Ascending aorta (tissue), 2 donors: ENCODE measurements around the gene MTO1. TPM values are rescaled to one million over a fixed set of nuclear protein-coding genes. Genes with fewer than 3 reads are reported as not detected.

Experiments used
- DNase-seq, 2 donors: peaks; one replicate each; pipeline ENCODE4 v3.0.0-alpha.2; 2019; ENCODE audit warnings: low spot score in 2 of 2
- H3K27ac ChIP-seq, 2 donors: fragments of 200-600 bp; sonication (generic); one replicate each; pipeline ENCODE4 v1.5.1; 2016 to 2017; ENCODE audit warnings: mild to moderate bottlenecking in 1 of 2
- H3K27me3 ChIP-seq: fragments of 200-600 bp; sonication (generic); one replicate; pipeline ENCODE4 v1.5.1; 2017
- H3K36me3 ChIP-seq, 2 donors: fragments of 200-600 bp; sonication (generic); one replicate each; pipeline ENCODE4 v1.5.1; 2016
- H3K4me1 ChIP-seq, 2 donors: fragments of 200-600 bp; sonication (generic); one replicate each; pipeline ENCODE4 v1.5.1; 2016 to 2017; ENCODE audit warnings: mild to moderate bottlenecking in 1 of 2
- H3K4me3 ChIP-seq, 2 donors: fragments of 200-600 bp; sonication (generic); one replicate each; pipeline ENCODE4 v1.5.1; 2016 to 2017; ENCODE audit warnings: mild to moderate bottlenecking in 1 of 2
- H3K9me3 ChIP-seq, 2 donors: fragments of 200-600 bp; sonication (generic); one replicate each; pipeline ENCODE4 v1.5.1; 2016
- intact Hi-C: fragments of 100-400 bp; cut with DNase I; formaldehyde crosslinking; loops from one replicate; pipeline ENCODE4 v1.15.1; 2023
- total RNA-seq: library from RNA; depleted of rRNA; stranded (reverse); fragments of >200 nt; gene quantifications from one replicate; pipeline ENCODE4 v1.1.0, GENCODE V29; 2016
- TF ChIP-seq, protein P1 (sequence below), 3 experiments: fragments of 200-600 bp in 2 of 3; fragments of 450-650 bp in 1 of 3; sonication (generic) in 2 of 3; IDR thresholded peaks; one replicate each; pipeline ENCODE4 v1.5.1; 2016 to 2019; ENCODE audit warnings: antibody characterized with exemption in 3 of 3, mild to moderate bottlenecking in 1 of 3, moderate library complexity in 1 of 3

Gene MTO1
- total RNA-seq, 1 donor from 2014 or later, result 12.5 TPM

- H3K27me3 ChIP-seq, result no peaks in the 10 kb centered on the region
Measured at GRCh38 chr6:73525546-73526330, 64.2 kb downstream of the MTO1 start.

GRCh38 chr6:73528897-73529296 is 67.4 kb downstream of the MTO1 start:
- intact Hi-C loops, result loop anchor here (10.0 kb wide), 1 partner anchor 1676 kb away; the partner anchor contains the start of gene COL12A1

More at GRCh38 chr6:73525546-73526330, 64.2 kb downstream of the MTO1 start:
- intact Hi-C loops, result loop anchor here (10.0 kb wide), 1 partner anchor 1679 kb away; the partner anchor contains the start of gene COL12A1
- Histone ChIP-seq H3K9me3 (no peaks in the 10 kb centered on the region), H3K4me3 (no peak overlapping the region), H3K27ac (no peak overlapping the region), H3K4me1 (peaks cover 0 to 8% of the 10 kb centered on the region in 2 donors), H3K36me3 (no peaks in the 10 kb centered on the region)
- no peak for DNase-seq
- TF ChIP-seq, protein P1, sequence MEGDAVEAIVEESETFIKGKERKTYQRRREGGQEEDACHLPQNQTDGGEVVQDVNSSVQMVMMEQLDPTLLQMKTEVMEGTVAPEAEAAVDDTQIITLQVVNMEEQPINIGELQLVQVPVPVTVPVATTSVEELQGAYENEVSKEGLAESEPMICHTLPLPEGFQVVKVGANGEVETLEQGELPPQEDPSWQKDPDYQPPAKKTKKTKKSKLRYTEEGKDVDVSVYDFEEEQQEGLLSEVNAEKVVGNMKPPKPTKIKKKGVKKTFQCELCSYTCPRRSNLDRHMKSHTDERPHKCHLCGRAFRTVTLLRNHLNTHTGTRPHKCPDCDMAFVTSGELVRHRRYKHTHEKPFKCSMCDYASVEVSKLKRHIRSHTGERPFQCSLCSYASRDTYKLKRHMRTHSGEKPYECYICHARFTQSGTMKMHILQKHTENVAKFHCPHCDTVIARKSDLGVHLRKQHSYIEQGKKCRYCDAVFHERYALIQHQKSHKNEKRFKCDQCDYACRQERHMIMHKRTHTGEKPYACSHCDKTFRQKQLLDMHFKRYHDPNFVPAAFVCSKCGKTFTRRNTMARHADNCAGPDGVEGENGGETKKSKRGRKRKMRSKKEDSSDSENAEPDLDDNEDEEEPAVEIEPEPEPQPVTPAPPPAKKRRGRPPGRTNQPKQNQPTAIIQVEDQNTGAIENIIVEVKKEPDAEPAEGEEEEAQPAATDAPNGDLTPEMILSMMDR (IDR thresholded peaks at IDR 0.05), result no peak

GRCh38 chr6:73532293-73532692 is 70.8 kb downstream of the MTO1 start:
- no peaks in the 10 kb centered on the region for H3K27me3 ChIP-seq
- H3K36me3 ChIP-seq, result no peaks in the 10 kb centered on the region
- no peaks in the 10 kb centered on the region for H3K9me3 ChIP-seq
- H3K27ac ChIP-seq, result no peak overlapping the region
- no peak overlapping the region for H3K4me3 ChIP-seq
- intact Hi-C loops, result no loop called here
- TF ChIP-seq, protein P1 (IDR thresholded peaks at IDR 0.05), result no peak
- H3K4me1 ChIP-seq, result no peaks in the 10 kb centered on the region
- DNase-seq, result no peak

More at GRCh38 chr6:73528897-73529296, 67.4 kb downstream of the MTO1 start:
- DNase-seq, result no peak
- TF ChIP-seq, protein P1 (IDR thresholded peaks at IDR 0.05), result no peak
- Histone ChIP-seq H3K27ac (no peak overlapping the region), H3K4me3 (no peak overlapping the region), H3K9me3 (no peaks in the 10 kb centered on the region), H3K27me3 (no peaks in the 10 kb centered on the region), H3K36me3 (no peaks in the 10 kb centered on the region), H3K4me1 (no peaks in the 10 kb centered on the region)

- intact Hi-C loops, result no loop called here
- TF ChIP-seq, protein P1 (IDR thresholded peaks at IDR 0.05), result no peak
- H3K4me1 ChIP-seq, result no peaks in the 10 kb centered on the region
- H3K9me3 ChIP-seq, result no peaks in the 10 kb centered on the region
- H3K27ac ChIP-seq, result no peak overlapping the region
- DNase-seq, result no peak
- no peaks in the 10 kb centered on the region for H3K36me3 ChIP-seq
- no peaks in the 10 kb centered on the region for H3K27me3 ChIP-seq
- no peak overlapping the region for H3K4me3 ChIP-seq
Measured at GRCh38 chr6:73534628-73535027, 73.1 kb downstream of the MTO1 start.

GRCh38 chr6:73537677-73538076 is 76.1 kb downstream of the MTO1 start:
- no peaks in the 10 kb centered on the region for H3K27me3 ChIP-seq
- H3K36me3 ChIP-seq, result no peaks in the 10 kb centered on the region
- H3K4me1 ChIP-seq, result no peaks in the 10 kb centered on the region
- no peaks in the 10 kb centered on the region for H3K9me3 ChIP-seq
- intact Hi-C loops, result no loop called here
- H3K4me3 ChIP-seq, result no peak overlapping the region
- DNase-seq, result no peak
- H3K27ac ChIP-seq, result no peak overlapping the region
- TF ChIP-seq, protein P1 (IDR thresholded peaks at IDR 0.05), result no peak
